Activated CD8-positive, alpha-beta T cell treated with anti-CD3 and anti-CD28 coated beads for 36 hours (primary cell): ENCODE measurements around the gene NCBP2L. TPM values are rescaled to one million over a fixed set of nuclear protein-coding genes. Genes with fewer than 3 reads are reported as not detected.

ENCODE experiments used
- ATAC-seq: fragments of 200-7000 bp; cut with Tn5 transposase; one replicate; pipeline ENCODE4 v1.10.0; 2021; ENCODE audit warnings: mild to moderate bottlenecking, moderate library complexity
- CTCF ChIA-PET: fragments of 350-600 bp; sonication (Branson Sonifier 250); formaldehyde crosslinking; loops from one replicate; lab custom pipeline; 2021; ENCODE audit warnings: antibody characterized with exemption; lab: Charles Lee
- POLR2A ChIA-PET: fragments of 350-600 bp; sonication (Branson Sonifier 250); formaldehyde crosslinking; loops from one replicate; lab custom pipeline; 2021; ENCODE audit warnings: antibody characterized with exemption; lab: Charles Lee
- DNase-seq: peaks from one replicate; pipeline ENCODE4 v3.0.0-alpha.2; 2020
- H3K27ac Mint-ChIP-seq: one replicate; pipeline ENCODE4 v1.8.0; 2021; ENCODE audit warnings: mild to moderate bottlenecking, mixed read lengths
- H3K27me3 Mint-ChIP-seq: one replicate; pipeline ENCODE4 v1.8.0; 2021; ENCODE audit warnings: mixed read lengths
- H3K36me3 Mint-ChIP-seq: one replicate; pipeline ENCODE4 v1.8.0; 2021; ENCODE audit warnings: low read depth, mixed read lengths
- H3K4me1 Mint-ChIP-seq: one replicate; pipeline ENCODE4 v1.8.0; 2021; ENCODE audit warnings: low read depth, mixed read lengths
- H3K4me3 Mint-ChIP-seq: one replicate; pipeline ENCODE4 v1.8.0; 2021; ENCODE audit warnings: mild to moderate bottlenecking, moderate library complexity, mixed read lengths
- H3K9me3 Mint-ChIP-seq: one replicate; pipeline ENCODE4 v1.8.0; 2021; ENCODE audit warnings: mixed read lengths
- CTCF ChIP-seq: fragments of 200-600 bp; IDR thresholded peaks from one replicate; pipeline ENCODE4 v1.8.0; 2022; ENCODE audit warnings: antibody characterized with exemption, mild to moderate bottlenecking
- intact Hi-C: fragments of 100-400 bp; cut with micrococcal nuclease; formaldehyde crosslinking; loops from one replicate; pipeline ENCODE4 v1.10.0; 2022
- total RNA-seq, 2 experiments: library from RNA; stranded (reverse); gene quantifications; one replicate each; pipeline ENCODE4 v1.2.3, GENCODE V29; 2021

The NCBP2L gene
- total RNA-seq, 2 experiments from 2014 or later, result not detected

GRCh38 chrX:107831071-107831730, 53.7 kb downstream of the NCBP2L start:
- ChIA-PET POLR2A (no interaction called here), CTCF (no interaction called here)
- H3K4me3 Mint-ChIP-seq, result no peak overlapping the region
- no peak overlapping the region for H3K27ac Mint-ChIP-seq
- peaks cover 15% of the 10 kb centered on the region for H3K4me1 Mint-ChIP-seq
- peaks cover 2% of the 10 kb centered on the region for H3K27me3 Mint-ChIP-seq
- H3K36me3 Mint-ChIP-seq, result no peaks in the 10 kb centered on the region
- no peaks in the 10 kb centered on the region for H3K9me3 Mint-ChIP-seq
- ATAC-seq (no peak), DNase-seq (no peak)
- TF ChIP-seq CTCF, result no peak
- intact Hi-C loops, result no loop called here

GRCh38 chrX:107834275-107835201, 57.0 kb downstream of the NCBP2L start:
- H3K4me1 Mint-ChIP-seq, result peaks cover 16% of the 10 kb centered on the region
- intact Hi-C loops, result no loop called here
- POLR2A ChIA-PET, result no interaction called here
- no peak overlapping the region for H3K4me3 Mint-ChIP-seq
- DNase-seq (no peak), ATAC-seq (no peak)
- no peaks in the 10 kb centered on the region for H3K27me3 Mint-ChIP-seq
- H3K36me3 Mint-ChIP-seq, result no peaks in the 10 kb centered on the region
- no peak overlapping the region for H3K27ac Mint-ChIP-seq
- CTCF ChIA-PET, result no interaction called here
- no peak for TF ChIP-seq CTCF
- no peaks in the 10 kb centered on the region for H3K9me3 Mint-ChIP-seq

- ATAC-seq (no peak), DNase-seq (no peak)
- POLR2A ChIA-PET, result no interaction called here
- TF ChIP-seq CTCF, result no peak
- CTCF ChIA-PET, result interaction anchor here (1.6 kb wide), 1 partner anchor 163 kb away, joined by 3 read pairs; no protein-coding TSS in a partner anchor
- no peak overlapping the region for H3K4me3 Mint-ChIP-seq
- H3K9me3 Mint-ChIP-seq, result no peaks in the 10 kb centered on the region
- H3K4me1 Mint-ChIP-seq, result peaks cover 15% of the 10 kb centered on the region
- H3K27ac Mint-ChIP-seq, result no peak overlapping the region
- intact Hi-C loops, result no loop called here
- peaks cover 8% of the 10 kb centered on the region for H3K36me3 Mint-ChIP-seq
- H3K27me3 Mint-ChIP-seq, result no peaks in the 10 kb centered on the region
These were observed 59.4 kb downstream of the NCBP2L start for GRCh38 chrX:107836958-107837357.

GRCh38 chrX:107840971-107841370, 63.4 kb downstream of the NCBP2L start:
- ATAC-seq (no peak), DNase-seq (no peak)
- TF ChIP-seq CTCF, result no peak
- no peaks in the 10 kb centered on the region for H3K9me3 Mint-ChIP-seq
- H3K4me1 Mint-ChIP-seq, result peaks cover 13% of the 10 kb centered on the region
- intact Hi-C loops, result no loop called here
- no peaks in the 10 kb centered on the region for H3K27me3 Mint-ChIP-seq
- ChIA-PET CTCF (no interaction called here), POLR2A (no interaction called here)
- H3K36me3 Mint-ChIP-seq, result peaks cover 8% of the 10 kb centered on the region
- H3K27ac Mint-ChIP-seq, result no peak overlapping the region
- no peak overlapping the region for H3K4me3 Mint-ChIP-seq
